ENCODE results near the gene SULT2B1.
A peak's percentile ranks its signal among the peaks of the same experiment; 100 is the strongest.

SULT2B1 gene

DNA sequence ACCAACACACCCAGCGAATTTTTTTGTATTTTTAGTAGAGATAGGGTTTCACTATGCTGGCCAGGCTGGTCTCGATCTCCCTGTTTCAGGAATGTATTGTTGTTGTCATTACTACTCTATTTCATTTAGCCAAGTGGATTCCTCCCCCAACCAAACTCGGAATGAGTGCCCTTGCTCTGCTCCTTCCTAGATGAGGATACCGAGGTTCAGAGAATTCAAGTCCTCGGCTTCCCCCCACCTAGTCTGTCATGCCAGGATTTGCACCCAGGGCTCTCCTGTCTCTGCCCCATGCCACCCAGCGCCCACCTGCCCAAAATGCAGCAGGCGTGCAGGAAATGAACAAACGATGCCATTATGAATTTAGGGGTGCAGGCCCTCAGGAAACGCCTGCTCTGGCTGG is 51.0 kb downstream of the SULT2B1 start:
- H3K4me3 ChIP-seq (ENCODE audit: low read depth, low read length): no peak overlapping the region
- TF ChIP-seq, protein P1, sequence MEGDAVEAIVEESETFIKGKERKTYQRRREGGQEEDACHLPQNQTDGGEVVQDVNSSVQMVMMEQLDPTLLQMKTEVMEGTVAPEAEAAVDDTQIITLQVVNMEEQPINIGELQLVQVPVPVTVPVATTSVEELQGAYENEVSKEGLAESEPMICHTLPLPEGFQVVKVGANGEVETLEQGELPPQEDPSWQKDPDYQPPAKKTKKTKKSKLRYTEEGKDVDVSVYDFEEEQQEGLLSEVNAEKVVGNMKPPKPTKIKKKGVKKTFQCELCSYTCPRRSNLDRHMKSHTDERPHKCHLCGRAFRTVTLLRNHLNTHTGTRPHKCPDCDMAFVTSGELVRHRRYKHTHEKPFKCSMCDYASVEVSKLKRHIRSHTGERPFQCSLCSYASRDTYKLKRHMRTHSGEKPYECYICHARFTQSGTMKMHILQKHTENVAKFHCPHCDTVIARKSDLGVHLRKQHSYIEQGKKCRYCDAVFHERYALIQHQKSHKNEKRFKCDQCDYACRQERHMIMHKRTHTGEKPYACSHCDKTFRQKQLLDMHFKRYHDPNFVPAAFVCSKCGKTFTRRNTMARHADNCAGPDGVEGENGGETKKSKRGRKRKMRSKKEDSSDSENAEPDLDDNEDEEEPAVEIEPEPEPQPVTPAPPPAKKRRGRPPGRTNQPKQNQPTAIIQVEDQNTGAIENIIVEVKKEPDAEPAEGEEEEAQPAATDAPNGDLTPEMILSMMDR (IDR thresholded peaks at IDR 0.05; ENCODE audit: borderline replicate concordance, insufficient read depth, low read depth, low read length): no peak

DNA sequence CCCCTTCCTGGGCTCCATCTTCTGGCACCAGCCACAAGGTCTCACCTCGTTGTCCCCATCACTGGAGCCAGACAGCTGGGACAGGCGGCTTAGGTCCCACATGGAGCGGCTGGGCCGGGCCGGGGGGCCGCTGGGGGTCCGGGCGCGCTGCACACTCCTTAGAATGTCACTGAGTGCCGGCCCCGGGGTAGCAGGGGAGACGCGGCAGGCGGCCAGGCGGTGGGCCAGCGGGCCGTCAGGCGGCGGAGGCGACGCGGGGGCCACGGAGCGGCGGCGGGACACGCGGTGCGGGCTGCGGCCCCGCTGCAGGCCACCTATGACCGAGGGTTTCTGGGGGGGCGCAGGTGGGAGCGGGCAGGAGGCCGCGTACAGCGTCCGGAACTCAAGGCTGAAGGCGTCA is 51.5 kb downstream of the SULT2B1 start:
- no peak overlapping the region for H3K4me3 ChIP-seq (ENCODE audit: low read depth, low read length)
- TF ChIP-seq, protein P1 (IDR thresholded peaks at IDR 0.05; ENCODE audit: borderline replicate concordance, insufficient read depth, low read depth, low read length): no peak

DNA sequence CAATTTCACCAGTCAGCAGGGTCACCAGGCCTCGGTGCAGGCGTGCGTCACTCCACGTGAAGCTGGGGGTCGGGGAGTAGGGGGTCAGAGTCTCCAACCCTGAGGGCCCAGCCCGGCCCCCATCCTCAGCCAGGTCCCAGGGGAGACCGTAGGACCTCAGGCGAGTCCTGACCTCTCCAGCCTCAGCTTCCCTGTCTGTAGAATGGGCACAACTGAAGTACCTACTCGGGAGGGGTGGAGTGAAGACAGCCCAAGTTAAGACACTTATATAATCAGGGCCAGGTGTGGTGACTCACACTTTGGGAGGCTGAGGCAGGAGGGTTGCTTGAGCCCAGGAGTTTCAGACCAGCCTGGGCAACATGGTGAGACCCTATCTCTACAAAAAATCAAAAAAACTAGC is 51.9 kb downstream of the SULT2B1 start:
- TF ChIP-seq, protein P1 (IDR thresholded peaks at IDR 0.05; ENCODE audit: borderline replicate concordance, insufficient read depth, low read depth, low read length): no peak
- no peak overlapping the region for H3K4me3 ChIP-seq (ENCODE audit: low read depth, low read length)

GRCh38 chr19:48606463-48607358 is 54.7 kb downstream of the SULT2B1 start, which contains the start of gene SPACA4:
SPACA4 (plus strand) TSS chr19:48606742; CDS start chr19:48606979, 237 bp downstream.
- no peak within 1 kb of the TSS for H3K4me3 ChIP-seq (ENCODE audit: low read depth, low read length)
- TF ChIP-seq, protein P1 (IDR thresholded peaks at IDR 0.05; ENCODE audit: borderline replicate concordance, insufficient read depth, low read depth, low read length): no peak

- H3K4me3 ChIP-seq (ENCODE audit: low read depth, low read length): no peak overlapping the region
- TF ChIP-seq, protein P1 (IDR thresholded peaks at IDR 0.05; ENCODE audit: borderline replicate concordance, insufficient read depth, low read depth, low read length): no peak
These were observed 55.4 kb downstream of the SULT2B1 start for GRCh38 chr19:48607359-48607755.

- TF ChIP-seq, protein P1 (IDR thresholded peaks at IDR 0.05; ENCODE audit: borderline replicate concordance, insufficient read depth, low read depth, low read length): peak; percentile 75
- no peak overlapping the region for H3K4me3 ChIP-seq (ENCODE audit: low read depth, low read length)
These were observed 56.9 kb downstream of the SULT2B1 start for GRCh38 chr19:48608798-48609263.

Data from GM12875 (cell line).